Brain microvascular endothelial cell (primary cell): ENCODE data around the gene PARP3.

Experiments used
- DNase-seq: peaks from one replicate; pipeline ENCODE4 v3.0.0-alpha.2; 2020
- H3K27ac ChIP-seq: fragments of 250-450 bp; sonication (Bioruptor Pico); 2 replicates; pipeline ENCODE4 v1.5.1; 2020; ENCODE audit warnings: mild to moderate bottlenecking, moderate library complexity
- H3K27me3 ChIP-seq: fragments of 250-450 bp; sonication (Bioruptor Pico); replicated peaks from 2 replicates; pipeline ENCODE4 v1.5.1; 2020; ENCODE audit warnings: mild to moderate bottlenecking
- H3K36me3 ChIP-seq: fragments of 250-450 bp; sonication (Bioruptor Pico); replicated peaks from 2 replicates; pipeline ENCODE4 v1.5.1; 2020; ENCODE audit warnings: mild to moderate bottlenecking
- H3K4me3 ChIP-seq: 2 replicates; pipeline ENCODE4 v1.5.1; 2011; ENCODE audit warnings: low read depth, mild to moderate bottlenecking, control low read depth, low read length, moderate library complexity
- in situ Hi-C: cut with HindIII; loops from 2 replicates; pipeline ENCODE4 v1.10.0; 2017; ENCODE audit warnings: low sequenced_read_pairs, low pct_ligation_motif_present
- TF ChIP-seq, protein P1 (sequence below): IDR thresholded peaks from 2 replicates; pipeline ENCODE4 v1.5.1; 2011; ENCODE audit warnings: low read depth, mild to moderate bottlenecking, moderate library complexity, low read length, control low read depth, inconsistent platforms; ENCODE audit errors: missing control alignments

The PARP3 gene

DNA sequence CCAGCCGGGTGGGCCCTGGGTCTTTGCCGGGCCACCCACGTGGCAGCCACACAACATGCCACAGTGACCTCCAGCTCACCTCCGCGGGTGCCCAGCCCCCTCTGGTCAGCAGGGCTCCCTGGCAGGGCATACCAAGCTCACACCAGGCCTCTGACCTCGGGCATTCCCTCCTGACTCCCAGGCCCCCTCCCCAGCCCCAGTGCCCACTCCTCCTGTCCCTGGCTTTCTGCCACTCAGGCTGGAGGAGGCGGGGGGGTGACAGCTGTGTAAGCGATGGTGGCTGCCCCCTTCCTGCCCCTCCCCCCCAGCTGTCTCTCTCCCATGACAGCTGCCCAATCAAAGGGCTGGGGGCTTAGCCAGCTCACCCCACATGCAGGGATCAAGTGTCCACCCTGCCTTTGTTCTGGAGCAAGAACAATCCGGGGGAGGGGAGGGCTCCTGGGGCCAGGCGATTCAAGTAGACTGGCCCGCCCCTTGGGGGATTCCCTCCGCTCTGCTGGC lies 21.8 kb downstream of the PARP3 start:
- H3K36me3 ChIP-seq = peaks cover 2% of the 10 kb centered on the region
- in situ Hi-C loops = no loop called here
- TF ChIP-seq, protein P1, sequence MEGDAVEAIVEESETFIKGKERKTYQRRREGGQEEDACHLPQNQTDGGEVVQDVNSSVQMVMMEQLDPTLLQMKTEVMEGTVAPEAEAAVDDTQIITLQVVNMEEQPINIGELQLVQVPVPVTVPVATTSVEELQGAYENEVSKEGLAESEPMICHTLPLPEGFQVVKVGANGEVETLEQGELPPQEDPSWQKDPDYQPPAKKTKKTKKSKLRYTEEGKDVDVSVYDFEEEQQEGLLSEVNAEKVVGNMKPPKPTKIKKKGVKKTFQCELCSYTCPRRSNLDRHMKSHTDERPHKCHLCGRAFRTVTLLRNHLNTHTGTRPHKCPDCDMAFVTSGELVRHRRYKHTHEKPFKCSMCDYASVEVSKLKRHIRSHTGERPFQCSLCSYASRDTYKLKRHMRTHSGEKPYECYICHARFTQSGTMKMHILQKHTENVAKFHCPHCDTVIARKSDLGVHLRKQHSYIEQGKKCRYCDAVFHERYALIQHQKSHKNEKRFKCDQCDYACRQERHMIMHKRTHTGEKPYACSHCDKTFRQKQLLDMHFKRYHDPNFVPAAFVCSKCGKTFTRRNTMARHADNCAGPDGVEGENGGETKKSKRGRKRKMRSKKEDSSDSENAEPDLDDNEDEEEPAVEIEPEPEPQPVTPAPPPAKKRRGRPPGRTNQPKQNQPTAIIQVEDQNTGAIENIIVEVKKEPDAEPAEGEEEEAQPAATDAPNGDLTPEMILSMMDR = no peak

DNA sequence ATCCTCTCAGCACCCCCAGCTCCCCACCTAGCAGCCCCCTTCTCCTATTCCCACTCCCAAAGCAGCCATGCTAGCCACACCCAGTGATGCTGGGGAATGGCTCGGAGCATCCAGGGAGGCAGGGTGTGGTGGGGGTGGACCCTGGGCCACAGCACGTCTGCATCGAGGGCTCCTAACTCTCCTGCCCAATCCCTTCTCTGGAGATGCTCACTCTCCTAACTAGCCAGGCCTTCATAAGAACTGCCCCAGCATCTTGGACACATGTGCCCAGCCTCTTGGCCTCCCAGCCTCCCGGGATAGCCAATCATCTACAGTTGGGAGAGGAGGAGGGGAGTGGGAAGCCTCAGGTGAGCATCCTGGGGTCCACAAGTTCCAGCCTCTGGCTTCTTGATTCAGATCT lies 22.4 kb downstream of the PARP3 start:
- Histone ChIP-seq H3K36me3 (peaks cover 2% of the 10 kb centered on the region), H3K27me3 (no peaks in the 10 kb centered on the region), H3K27ac (no peak overlapping the region), H3K4me3 (no peak overlapping the region)
- TF ChIP-seq, protein P1 = no peak
- in situ Hi-C loops = no loop called here
- DNase-seq = no peak

More for the DNA sequence above, 21.8 kb downstream of the PARP3 start:
- Histone ChIP-seq H3K27ac (no peak overlapping the region), H3K4me3 (no peak overlapping the region), H3K27me3 (no peaks in the 10 kb centered on the region)
- no peak for DNase-seq

DNA sequence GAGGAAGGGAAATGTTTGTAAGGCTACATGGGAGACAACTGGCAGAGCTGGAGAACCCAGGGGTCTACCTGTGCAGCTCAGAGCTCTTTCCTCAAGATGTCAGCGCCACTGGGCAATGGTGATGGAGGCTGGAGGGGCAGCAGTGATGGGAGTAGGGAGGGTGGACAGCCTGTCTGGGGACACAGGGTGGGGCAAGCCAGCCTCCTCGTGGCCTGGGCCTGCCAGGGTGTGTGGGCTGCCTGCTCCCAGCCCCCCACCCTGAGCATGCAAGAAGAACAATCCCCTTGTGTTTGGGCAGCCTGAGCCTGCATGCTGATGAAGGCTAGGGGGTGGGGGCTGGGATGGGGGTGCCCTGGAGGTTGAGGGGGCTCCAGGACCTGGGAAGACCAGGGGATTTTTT lies 23.9 kb downstream of the PARP3 start:
- DNase-seq = no peak
- Histone ChIP-seq H3K36me3 (no peaks in the 10 kb centered on the region), H3K27me3 (no peaks in the 10 kb centered on the region), H3K4me3 (no peak overlapping the region), H3K27ac (no peak overlapping the region)
- TF ChIP-seq, protein P1 = no peak
- in situ Hi-C loops = no loop called here

DNA sequence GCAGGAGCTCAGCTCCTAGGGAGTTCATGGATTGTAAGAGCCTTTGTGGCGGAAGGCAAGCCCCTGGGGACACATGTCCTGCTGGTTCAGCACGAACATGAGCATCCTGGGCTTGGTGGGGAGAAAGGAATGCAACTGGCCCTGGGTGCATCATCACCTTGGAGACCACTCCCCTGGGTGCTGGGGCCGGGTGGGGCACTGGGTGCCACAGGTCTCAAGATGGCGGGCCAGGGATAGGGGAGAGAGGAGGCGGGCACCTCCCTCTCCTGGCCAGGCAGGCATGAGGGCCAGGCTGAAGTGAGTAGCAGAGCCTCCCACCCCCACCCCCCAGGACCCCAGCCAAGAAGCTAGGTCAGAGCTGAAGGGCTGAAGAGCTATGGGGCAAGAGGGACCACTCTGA lies 24.3 kb downstream of the PARP3 start:
- in situ Hi-C loops = no loop called here
- DNase-seq = no peak
- no peaks in the 10 kb centered on the region for H3K36me3 ChIP-seq
- TF ChIP-seq, protein P1 = no peak
- H3K27me3 ChIP-seq = no peaks in the 10 kb centered on the region
- peak overlapping the region; percentile 62 for H3K4me3 ChIP-seq
- H3K27ac ChIP-seq = no peak overlapping the region

DNA sequence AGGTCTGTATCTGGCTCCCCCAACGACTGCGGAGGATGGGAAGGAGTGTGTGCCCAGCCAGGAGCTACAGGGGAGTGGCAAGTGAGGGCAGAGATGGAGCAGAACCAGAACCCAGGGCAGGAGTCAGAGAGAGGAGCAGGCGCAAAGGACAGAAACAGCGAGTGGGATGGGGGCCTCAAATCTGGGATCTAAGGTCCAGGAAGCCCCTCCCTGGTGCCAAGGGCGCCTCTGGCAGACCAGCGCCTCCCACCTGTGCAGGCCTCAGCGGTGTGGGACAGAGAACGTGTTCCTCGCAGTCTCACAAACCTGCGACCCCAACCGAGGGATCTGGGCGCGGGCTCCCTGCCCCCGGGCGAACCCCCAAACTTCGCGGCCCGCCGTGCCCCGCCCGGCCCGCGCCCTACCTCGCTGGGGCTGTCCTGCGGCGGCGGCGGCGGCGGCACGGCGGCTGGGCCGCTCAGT lies 24.8 kb downstream of the PARP3 start:
- in situ Hi-C loops = no loop called here
- Histone ChIP-seq H3K4me3 (peak overlapping the region; percentile 62), H3K36me3 (no peaks in the 10 kb centered on the region), H3K27ac (no peak overlapping the region), H3K27me3 (no peaks in the 10 kb centered on the region)
- no peak for DNase-seq
- TF ChIP-seq, protein P1 = no peak
